HCT116 (cell line): ENCODE results near the gene SSNA1. TPM values are rescaled to one million over a fixed set of nuclear protein-coding genes. Genes with fewer than 3 reads are reported as not detected.

ENCODE experiments used
- ATAC-seq: fragments of 200-7000 bp; cut with Tn5 transposase; 2 replicates; pipeline ENCODE4 v1.9.1; 2020; ENCODE audit warnings: mild to moderate bottlenecking, moderate library complexity
- BruUV-seq: library from RNA; stranded (reverse); fragments of 400-500 nt; replicated peaks from 2 replicates; lab custom pipeline; 2021; lab: Mats Ljungman, UMichigan
- CTCF ChIA-PET: fragments of 300-600 bp; sonication (Branson Sonifier 250); formaldehyde crosslinking; loops from one replicate; lab custom pipeline; 2021; ENCODE audit warnings: antibody characterized with exemption; lab: Charles Lee
- POLR2A ChIA-PET: fragments of 300-600, 350-600 bp; sonication (Branson Sonifier 250); formaldehyde crosslinking; loops from one replicate; lab custom pipeline; 2021; ENCODE audit warnings: antibody characterized with exemption; lab: Charles Lee
- RAD21 ChIA-PET, 2 experiments: fragments of 300-600 bp; sonication (Branson Sonifier 250); formaldehyde crosslinking; loops; one replicate each; lab custom pipeline; 2023; ENCODE audit warnings: low total read pairs in 2 of 2; ENCODE audit not compliant: uncharacterized antibody in 2 of 2, unreplicated experiment in 2 of 2, low non-redundant PET in 1 of 2; lab: Charles Lee
- DNase-seq: peaks from one replicate; pipeline ENCODE4 v3.0.0-alpha.2; 2010; ENCODE audit warnings: low read depth, low spot score
- H2AFZ ChIP-seq: fragments of 200-600 bp; shearing (Covaris generic), sonication (generic); 2 replicates; pipeline ENCODE4 v1.6.1; 2017; ENCODE audit warnings: low read depth, mixed run types, mixed read lengths, antibody characterized with exemption, low read length; ENCODE audit not compliant: poor library complexity, severe bottlenecking
- H3K27ac ChIP-seq: 2 replicates; pipeline ENCODE4 v1.5.1; 2012; ENCODE audit warnings: low read depth, low read length
- H3K27me3 ChIP-seq: fragments of 200-600 bp; sonication (generic); 2 replicates; pipeline ENCODE4 v1.6.1; 2016; ENCODE audit warnings: mixed run types, low read length, mixed read lengths; ENCODE audit not compliant: insufficient read depth
- H3K36me3 ChIP-seq, 2 experiments: fragments of 200-500 bp in 1 of 2; fragments of 200-600 bp in 1 of 2; sonication (Bioruptor generic) in 1 of 2; sonication (generic) in 1 of 2; 2 replicates each; pipeline versions ENCODE4 v1.5.1 to v1.6.1; 2014 to 2016; ENCODE audit warnings: low read length in 2 of 2, inconsistent platforms in 1 of 2, mixed read lengths in 1 of 2, mixed run types in 1 of 2; ENCODE audit not compliant: insufficient read depth in 2 of 2, control insufficient read depth in 1 of 2
- H3K4me1 ChIP-seq, 2 experiments: fragments of 200-600 bp in 1 of 2; sonication (generic) in 1 of 2; 2 replicates each; pipeline versions ENCODE4 v1.5.1 to v1.6.1; 2012 to 2017; ENCODE audit warnings: low read length in 2 of 2, inconsistent platforms in 1 of 2, mild to moderate bottlenecking in 1 of 2, mixed read lengths in 1 of 2, mixed run types in 1 of 2, moderate library complexity in 1 of 2; ENCODE audit not compliant: insufficient read depth in 2 of 2, control insufficient read depth in 1 of 2
- H3K4me2 ChIP-seq: fragments of 200-600 bp; sonication (generic); 2 replicates; pipeline ENCODE4 v1.6.1; 2017; ENCODE audit warnings: mixed run types, low read length, mixed read lengths
- H3K4me3 ChIP-seq, 2 experiments: fragments of 200-600 bp in 1 of 2; sonication (generic) in 1 of 2; replicated peaks in 1 of 2; 2 replicates each; pipeline ENCODE4 v1.5.1; 2011 to 2016; ENCODE audit warnings: low read length in 2 of 2, control low read depth in 1 of 2, low read depth in 1 of 2, mild to moderate bottlenecking in 1 of 2, mixed read lengths in 1 of 2, mixed run types in 1 of 2
- H3K79me2 ChIP-seq: fragments of 200-600 bp; sonication (generic); 2 replicates; pipeline ENCODE4 v1.6.1; 2017; ENCODE audit warnings: mild to moderate bottlenecking, mixed run types, low read length, moderate library complexity, mixed read lengths; ENCODE audit not compliant: insufficient read depth
- H3K9ac ChIP-seq: fragments of 200-600 bp; sonication (generic); 2 replicates; pipeline ENCODE4 v1.6.1; 2016; ENCODE audit warnings: low read length, mixed read lengths
- H3K9me2 ChIP-seq: fragments of 200-600 bp; sonication (generic), shearing (Covaris generic); 2 replicates; pipeline ENCODE4 v1.6.1; 2017; ENCODE audit warnings: mixed run types, mild to moderate bottlenecking, moderate library complexity; ENCODE audit not compliant: insufficient read depth
- H3K9me3 ChIP-seq, 2 experiments: fragments of 200-500 bp in 1 of 2; fragments of 200-600 bp in 1 of 2; sonication (Bioruptor generic) in 1 of 2; sonication (generic) in 1 of 2; 2 replicates each; pipeline ENCODE4 v1.6.1; 2014 to 2017; ENCODE audit warnings: low read length in 2 of 2, mixed read lengths in 2 of 2, inconsistent platforms in 1 of 2, low read depth in 1 of 2, mild to moderate bottlenecking in 1 of 2, mixed run types in 1 of 2, moderate library complexity in 1 of 2; ENCODE audit not compliant: control insufficient read depth in 1 of 2, insufficient read depth in 1 of 2
- H4K20me1 ChIP-seq: fragments of 200-600 bp; sonication (generic), shearing (Covaris generic); 2 replicates; pipeline ENCODE4 v1.6.1; 2017; ENCODE audit warnings: mixed run types, mild to moderate bottlenecking, moderate library complexity; ENCODE audit not compliant: insufficient read depth
- ATF3 ChIP-seq: IDR thresholded peaks from 2 replicates; pipeline ENCODE4 v1.6.1; 2012
- CTCF ChIP-seq, 3 experiments: fragments of 200-600 bp in 1 of 3; sonication (generic) in 1 of 3; IDR thresholded peaks in 2 of 3; conservative IDR thresholded peaks in 1 of 3; 2 replicates each; pipeline ENCODE4 v1.5.1; 2012 to 2017; ENCODE audit warnings: low read depth in 2 of 3, low read length in 2 of 3, antibody characterized with exemption in 1 of 3, borderline replicate concordance in 1 of 3, control low read depth in 1 of 3, mild to moderate bottlenecking in 1 of 3, mixed read lengths in 1 of 3, mixed run types in 1 of 3, moderate library complexity in 1 of 3; ENCODE audit not compliant: insufficient read depth in 1 of 3
- EGR1 ChIP-seq: IDR thresholded peaks from 2 replicates; pipeline ENCODE4 v1.6.1; 2012; ENCODE audit warnings: low read depth
- ELF1 ChIP-seq: IDR thresholded peaks from 2 replicates; pipeline ENCODE4 v1.6.1; 2012; ENCODE audit warnings: low read depth, borderline replicate concordance
- FOSL1 ChIP-seq: IDR thresholded peaks from 2 replicates; pipeline ENCODE4 v1.6.1; 2012; ENCODE audit warnings: low read depth
- JUND ChIP-seq: IDR thresholded peaks from 2 replicates; pipeline ENCODE4 v1.6.1; 2012
- POLR2AphosphoS5 ChIP-seq: IDR thresholded peaks from 2 replicates; pipeline ENCODE4 v1.6.1; 2011; ENCODE audit warnings: mild to moderate bottlenecking, low read depth, low read length, moderate library complexity
- RAD21 ChIP-seq: IDR thresholded peaks from 2 replicates; pipeline ENCODE4 v1.6.1; 2012; ENCODE audit warnings: low read depth, mild to moderate bottlenecking
- SP1 ChIP-seq: IDR thresholded peaks from 2 replicates; pipeline ENCODE4 v1.6.1; 2012; ENCODE audit warnings: low read depth
- TCF7L2 ChIP-seq: IDR thresholded peaks from 2 replicates; pipeline ENCODE4 v1.7.0; 2011; ENCODE audit warnings: borderline replicate concordance, inconsistent platforms; ENCODE audit not compliant: insufficient read depth, insufficient read length; ENCODE audit errors: extremely low read depth
- intact Hi-C: fragments of 100-400 bp; cut with micrococcal nuclease; formaldehyde crosslinking; loops from 2 replicates; pipeline ENCODE4 v1.10.0; 2022
- total RNA-seq: library from RNA; stranded (reverse); gene quantifications from one replicate; pipeline ENCODE4 v1.2.1, GENCODE V29; 2021; ENCODE audit not compliant: unreplicated experiment

Gene SSNA1
- total RNA-seq, 1 experiment from 2014 or later, result 84.7 TPM

GRCh38 chr9:137191691-137192447 lies 3.4 kb downstream of the SSNA1 start:
- Histone ChIP-seq H3K4me3 (no peak overlapping the region), H3K4me1 (peaks cover 31 to 48% of the 10 kb centered on the region in 2 experiments), H3K27me3 (no peaks in the 10 kb centered on the region), H3K27ac (no peak overlapping the region)
- TF ChIP-seq POLR2AphosphoS5 (no peak), CTCF (IDR thresholded peaks at IDR 0.05 in 2 of 3, conservative IDR thresholded peaks at IDR 0.05 in 1 of 3; ENCODE audit: borderline replicate concordance in 1 of 3, insufficient read depth in 1 of 3, low read depth in 2 of 3, low read length in 2 of 3) (no peak), FOSL1 (no peak), JUND (no peak), ELF1 (no peak), ATF3 (no peak), TCF7L2 (no peak), EGR1 (no peak), SP1 (no peak), RAD21 (no peak)
- TF ChIP-seq, all 23 proteins: peak for 0
- Histone ChIP-seq H4K20me1 (no peaks in the 10 kb centered on the region), H3K9me2 (no peaks in the 10 kb centered on the region), H3K36me3 (peaks cover 0 to 12% of the 10 kb centered on the region in 2 experiments; a peak in 1 of 4 replicates), H3K79me2 (peaks cover 44% of the 10 kb centered on the region), H2AFZ (no peak overlapping the region), H3K4me2 (no peak overlapping the region), H3K9me3 (no peaks in the 10 kb centered on the region), H3K9ac (no peak overlapping the region)
- DNase-seq (no peak), ATAC-seq (no peak)
- ChIA-PET CTCF (no interaction called here), POLR2A (no interaction called here), RAD21 (no interaction called here)
- BruUV-seq, result no TSS peak
- intact Hi-C loops, result no loop called here
